ENCODE measurements around the gene KDM6A. TPM values are rescaled to one million over a fixed set of nuclear protein-coding genes. Genes with fewer than 3 reads are reported as not detected.

Gene KDM6A
- total RNA-seq, 1 experiment from 2014 or later: 42.8 TPM

- no peaks in the 10 kb centered on the region for H4K20me1 ChIP-seq (ENCODE audit: control insufficient read depth, insufficient read depth, insufficient read length)
- H3K27ac ChIP-seq (ENCODE audit: insufficient read length, low read depth, low read length): no peak overlapping the region
- no peak overlapping the region for H2BK20ac ChIP-seq (ENCODE audit: low read depth, low read length, poor library complexity, severe bottlenecking)
- H2BK15ac ChIP-seq (ENCODE audit: low read depth, low read length): no peak overlapping the region
- DNase-seq: no peak
- no peak overlapping the region for H2BK120ac ChIP-seq (ENCODE audit: low read depth, low read length, poor library complexity, severe bottlenecking)
- H2AFZ ChIP-seq (ENCODE audit: low read length): no peak overlapping the region
- H3K36me3 Mint-ChIP-seq (ENCODE audit: insufficient read depth in 1 of 3, low read depth in 3 of 3): peaks cover 13 to 51% (median 40%) of the 10 kb centered on the region in 3 experiments; a peak in 6 of 7 replicates
- H4K5ac ChIP-seq (ENCODE audit: insufficient read length, low read depth, low read length): no peak overlapping the region
- no peak for TF ChIP-seq CTCF (conservative IDR thresholded peaks at IDR 0.05)
- H3K23ac ChIP-seq (ENCODE audit: insufficient read length, low read depth, low read length): no peak overlapping the region
- peaks cover 30 to 34% of the 10 kb centered on the region in 2 experiments for H3K9me3 Mint-ChIP-seq
- no peaks in the 10 kb centered on the region for H3K23me2 ChIP-seq (ENCODE audit: insufficient read length, low read depth, low read length, poor library complexity, severe bottlenecking)
- no peak overlapping the region for H3K27ac Mint-ChIP-seq
- no peak overlapping the region for H4K91ac ChIP-seq (ENCODE audit: insufficient read length, low read depth, low read length)
- H3K9ac ChIP-seq (ENCODE audit: extremely low read depth, insufficient read length, low read length): no peak overlapping the region
- no peak overlapping the region for H3K4me3 Mint-ChIP-seq
- H2BK5ac ChIP-seq (ENCODE audit: insufficient read length, low read length): no peak overlapping the region
- H2BK12ac ChIP-seq (ENCODE audit: insufficient read length, low read depth, low read length): no peak overlapping the region
- H3K4ac ChIP-seq (ENCODE audit: low read depth, low read length): no peak overlapping the region
- no peaks in the 10 kb centered on the region for H3K79me1 ChIP-seq (ENCODE audit: insufficient read depth, low read depth, low read length, poor library complexity, severe bottlenecking)
- H3K9me3 ChIP-seq (ENCODE audit: control insufficient read depth, low read depth, low read length): peaks cover 13% of the 10 kb centered on the region
- no peak overlapping the region for H2AK5ac ChIP-seq (ENCODE audit: insufficient read length, low read length)
- H3K27me3 ChIP-seq (ENCODE audit: insufficient read depth, low read length): no peaks in the 10 kb centered on the region
- H3K4me1 ChIP-seq (ENCODE audit: insufficient read depth, low read length): no peaks in the 10 kb centered on the region
- no peaks in the 10 kb centered on the region for H3K79me2 ChIP-seq (ENCODE audit: insufficient read depth, low read length)
- no peak overlapping the region for H3K4me2 ChIP-seq (ENCODE audit: insufficient read depth, insufficient read length, low read length)
- no peak overlapping the region for H3K56ac ChIP-seq (ENCODE audit: insufficient read length, low read depth, low read length)
- no peak overlapping the region for H3T11ph ChIP-seq (ENCODE audit: low read length)
- no peaks in the 10 kb centered on the region for H3K27me3 Mint-ChIP-seq (ENCODE audit: low read depth)
- no peak overlapping the region for H3K18ac ChIP-seq (ENCODE audit: insufficient read length, low read depth, low read length)
- H3K4me1 Mint-ChIP-seq: no peaks in the 10 kb centered on the region
- no CpG with 5 or more reads among the region's 2 CpGs for WGBS (ENCODE audit: extremely low coverage, insufficient read length, low lambda C conversion rate)
- H3K14ac ChIP-seq (ENCODE audit: insufficient read depth, low read length): no peak overlapping the region
- no peak overlapping the region for H4K8ac ChIP-seq (replicated peaks; ENCODE audit: insufficient read length, low read depth, low read length)
These were observed 210.3 kb downstream of the KDM6A start for GRCh38 chrX:45083314-45083713.
